Measurements from ENCODE around the gene GP1BB. TPM values are rescaled to one million over a fixed set of nuclear protein-coding genes. Genes with fewer than 3 reads are reported as not detected.

Gene GP1BB
- total and polyA plus RNA-seq, 2 of the 4 experiments (the other 2 are of a cell fraction), result 0.18 to 1.5 TPM

GRCh38 chr22:19721330-19722177 lies 1.8 kb upstream of the GP1BB start:
- no peaks in the 10 kb centered on the region for H3K9me3 ChIP-seq (ENCODE audit: control insufficient read depth, insufficient read depth, low read length)
- DNase-seq (no peak), ATAC-seq (ENCODE audit: low read depth) (no peak)
- no peak overlapping the region for H3K9ac ChIP-seq (ENCODE audit: low read depth, low read length)
- H3K27ac ChIP-seq (ENCODE audit: insufficient read depth, low read length), result no peak overlapping the region
- H4K91ac ChIP-seq (ENCODE audit: insufficient read depth, low read depth, low read length), result no peak overlapping the region
- ChIA-PET CTCF (interaction anchor here (0.8 kb wide), 1 partner anchor 9 kb away, joined by 3 read pairs; no protein-coding TSS in a partner anchor), POLR2A (ENCODE audit: unreplicated experiment) (no interaction called here)
- no peak overlapping the region for H2BK5ac ChIP-seq (ENCODE audit: low read depth, low read length, poor library complexity, severe bottlenecking)
- H3K14ac ChIP-seq (replicated peaks; ENCODE audit: low read depth, low read length), result no peak overlapping the region
- peaks cover 6% of the 10 kb centered on the region; the same call in 1 of the 2 replicates for H4K20me1 ChIP-seq (ENCODE audit: insufficient read depth, low read length)
- in situ Hi-C loops (cut with MboI; ENCODE audit: low sequenced_read_pairs), result no loop called here
- H3K79me1 ChIP-seq (ENCODE audit: low read depth in 1 of 2, low read length in 2 of 2), result peaks cover 0 to 4% of the 10 kb centered on the region in 2 experiments; a peak in 1 of 4 replicates
- no peak overlapping the region for H3K4me2 ChIP-seq (ENCODE audit: low read depth, low read length)
- no TSS peak for BruUV-seq (replicated peaks)
- dilution Hi-C loops (cut with HindIII; ENCODE audit: low sequenced_read_pairs, unreplicated experiment), result no loop called here
- no peak overlapping the region for H2BK15ac ChIP-seq (ENCODE audit: low read depth, low read length)
- no peak overlapping the region for H3K56ac ChIP-seq (ENCODE audit: extremely low read depth, insufficient read depth, low read length)
- peaks cover 19% of the 10 kb centered on the region; the same call in 1 of the 2 replicates for H3K27me3 ChIP-seq (ENCODE audit: control insufficient read depth, insufficient read depth, low read length)
- H3K4me1 ChIP-seq (ENCODE audit: control insufficient read depth, insufficient read depth, low read length), result peaks cover 8% of the 10 kb centered on the region
- no peak overlapping the region for H4K8ac ChIP-seq (ENCODE audit: low read depth in 2 of 2, low read length in 2 of 2)
- H3K18ac ChIP-seq (ENCODE audit: low read depth, low read length), result no peak overlapping the region
- WGBS, 2 experiments (ENCODE audit: extremely low coverage in 2 of 2, insufficient read length in 1 of 2), result 90% methylated on average over 6 of the region's 44 CpGs; no CpG with 5 or more reads in 1 of the 2 experiments
- H3K36me3 ChIP-seq (ENCODE audit: control insufficient read depth, insufficient read depth, low read length), result peaks cover 16% of the 10 kb centered on the region
- H2AFZ ChIP-seq (replicated peaks; ENCODE audit: low read length, poor library complexity), result no peak overlapping the region
- peak overlapping the region; percentile 28 for H2AK9ac ChIP-seq (replicated peaks; ENCODE audit: low read depth, low read length, poor library complexity)
- H2AK5ac ChIP-seq (ENCODE audit: low read depth, low read length), result no peak overlapping the region
- no peak overlapping the region for H2BK120ac ChIP-seq (ENCODE audit: low read depth, low read length)
- H3K23ac ChIP-seq (ENCODE audit: low read depth, low read length), result no peak overlapping the region
- intact Hi-C loops (cut with micrococcal nuclease), result no loop called here
- H4K5ac ChIP-seq (ENCODE audit: low read depth, low read length), result no peak overlapping the region
- no peak overlapping the region for H3K4ac ChIP-seq (ENCODE audit: low read depth, low read length)
- H3K4me3 ChIP-seq (ENCODE audit: insufficient read depth, low read depth, low read length), result no peak overlapping the region
- H3K9me1 ChIP-seq (ENCODE audit: insufficient read depth, low read length), result peaks cover 7% of the 10 kb centered on the region
- no peak overlapping the region for H2BK20ac ChIP-seq (ENCODE audit: low read depth, low read length)
- TF ChIP-seq RAD21 (IDR thresholded peaks at IDR 0.05; ENCODE audit: low read length) (no peak), USF2 (IDR thresholded peaks at IDR 0.05; ENCODE audit: low read depth, low read length) (no peak), CEBPB (IDR thresholded peaks at IDR 0.05; ENCODE audit: low read depth, low read length) (no peak), BHLHE40 (IDR thresholded peaks at IDR 0.05; ENCODE audit: low read depth, low read length) (no peak), CHD1 (IDR thresholded peaks at IDR 0.05; ENCODE audit: low read depth, low read length) (no peak), MAZ (IDR thresholded peaks at IDR 0.05; ENCODE audit: borderline replicate concordance, low read depth, low read length) (no peak), FOS (IDR thresholded peaks at IDR 0.05; ENCODE audit: low read depth, low read length) (no peak)

Measured in IMR-90 (cell line).